Body of pancreas (tissue), 4 donors: ENCODE data around the gene HTR1B.

ENCODE experiments used
- CTCF ChIP-seq, 7 experiments: fragments of 450-650 bp in 4 of 7; fragments of 200-600 bp in 3 of 7; sonication (generic) in 3 of 7; IDR thresholded peaks; one replicate each; pipeline ENCODE4 v1.5.1; 2016 to 2019; ENCODE audit warnings: antibody characterized with exemption in 7 of 7
- POLR2A ChIP-seq, 3 donors: fragments of 450-650 bp; IDR thresholded peaks; one replicate each; pipeline ENCODE4 v1.6.1; 2016; ENCODE audit warnings: antibody characterized with exemption in 3 of 3, mild to moderate bottlenecking in 2 of 3

DNA sequence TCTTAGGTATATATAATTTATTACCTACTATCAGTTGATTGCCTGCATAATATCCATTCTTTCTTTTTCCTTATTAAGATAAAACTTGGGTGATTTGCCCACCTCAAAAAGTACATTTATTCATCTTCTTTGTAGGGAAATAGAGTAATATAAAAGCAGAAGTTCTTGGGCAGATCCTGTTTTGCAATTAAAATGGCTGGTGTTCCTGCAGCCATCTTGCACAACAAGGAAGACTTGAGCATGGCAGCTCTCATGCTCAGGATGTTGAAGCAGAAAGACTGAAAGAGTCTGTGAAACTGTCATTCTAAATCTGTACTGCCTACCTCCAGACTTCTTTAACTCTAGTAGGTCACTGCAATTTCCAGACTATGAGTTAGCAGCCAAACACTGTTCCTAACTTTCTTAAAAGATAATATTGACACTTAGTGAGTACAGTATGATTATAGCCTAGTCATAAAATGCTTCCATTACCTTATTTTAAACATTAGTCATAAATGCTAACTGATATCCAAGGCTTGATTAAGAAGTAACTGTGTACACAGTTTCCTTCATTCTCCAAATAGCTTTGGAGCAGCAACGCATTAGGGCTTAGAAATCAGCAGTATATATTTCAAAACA is 24.6 kb upstream of the HTR1B start:
- TF ChIP-seq CTCF (IDR thresholded peaks at IDR 0.05) = no peak
- no peak for TF ChIP-seq POLR2A (IDR thresholded peaks at IDR 0.05)
